GM12874 (cell line): ENCODE results near the gene PEAR1.

Experiments
- CTCF ChIP-seq: IDR thresholded peaks from 2 replicates; pipeline ENCODE4 v1.5.1; 2011; ENCODE audit warnings: low read depth, mild to moderate bottlenecking, control low read depth, low read length, moderate library complexity; ENCODE audit not compliant: insufficient read depth

Gene PEAR1

GRCh38 chr1:156893048-156893953 lies at the start of gene PEAR1:
TSS of gene PEAR1 (plus strand) at chr1:156893718. CDS start at chr1:156903927, 10,209 bp downstream.
- TF ChIP-seq CTCF, result no peak

GRCh38 chr1:156844102-156844501 lies 49.4 kb upstream of the PEAR1 start:
- no peak for TF ChIP-seq CTCF

GRCh38 chr1:156844638-156845037 lies 48.9 kb upstream of the PEAR1 start:
- TF ChIP-seq CTCF, result no peak

GRCh38 chr1:156845055-156845952 lies 48.2 kb upstream of the PEAR1 start:
- TF ChIP-seq CTCF, result no peak

GRCh38 chr1:156845953-156846545 lies 47.5 kb upstream of the PEAR1 start:
- no peak for TF ChIP-seq CTCF

- no peak for TF ChIP-seq CTCF
These were observed 46.9 kb upstream of the PEAR1 start for GRCh38 chr1:156846643-156847042.
